ENCODE data around the gene BRICD5. TPM values are rescaled to one million over a fixed set of nuclear protein-coding genes. Genes with fewer than 3 reads are reported as not detected.

Gene BRICD5
- total RNA-seq, 1 experiment from 2014 or later, result 4.8 TPM

- ChIA-PET POLR2A (ENCODE audit: unreplicated experiment) (no interaction called here), CTCF (no interaction called here)
- no peaks in the 10 kb centered on the region for H3K27me3 ChIP-seq (ENCODE audit: low read length)
- no peaks in the 10 kb centered on the region for H3K4me1 ChIP-seq (ENCODE audit: insufficient read depth, low read length)
- no peaks in the 10 kb centered on the region for H3F3A ChIP-seq (ENCODE audit: low read length, unreplicated experiment)
- ATAC-seq, result no peak
- DNase-seq, result no peak
- no peaks in the 10 kb centered on the region for H3K36me3 ChIP-seq (ENCODE audit: low read depth, low read length)
- no peak overlapping the region for H3K4me2 ChIP-seq (ENCODE audit: low read length)
- no peaks in the 10 kb centered on the region for H3K79me2 ChIP-seq (ENCODE audit: low read length)
- no peak overlapping the region for H3K9ac ChIP-seq (ENCODE audit: low read length)
- no peaks in the 10 kb centered on the region for H3K9me2 ChIP-seq (replicated peaks; ENCODE audit: low read length)
- TF ChIP-seq EZH2 (IDR thresholded peaks at IDR 0.05; ENCODE audit: low read length, unreplicated experiment) (no peak), EZH2phosphoT487 (IDR thresholded peaks at IDR 0.05; ENCODE audit: borderline replicate concordance, low read length) (no peak), CTCF (conservative IDR thresholded peaks at IDR 0.05; ENCODE audit: low read depth, low read length) (no peak)
- H2AFZ ChIP-seq (ENCODE audit: low read length), result no peak overlapping the region
- BruUV-seq (replicated peaks), result no TSS peak
- no peaks in the 10 kb centered on the region for H4K20me1 ChIP-seq (ENCODE audit: low read length)
- intact Hi-C loops (cut with micrococcal nuclease), result no loop called here
- no peak overlapping the region for H3K4me3 ChIP-seq (ENCODE audit: low read length)
- no peak overlapping the region for H3K27ac ChIP-seq (ENCODE audit: low read length)
- no peaks in the 10 kb centered on the region for H3K9me3 ChIP-seq (ENCODE audit: low read length)
Measured at GRCh38 chr16:2180962-2181923, 29.4 kb downstream of the BRICD5 start.

- H3K36me3 ChIP-seq (ENCODE audit: low read depth, low read length), result no peaks in the 10 kb centered on the region
- intact Hi-C loops (cut with micrococcal nuclease), result no loop called here
- BruUV-seq (replicated peaks), result no TSS peak
- no peak overlapping the region for H3K9ac ChIP-seq (ENCODE audit: low read length)
- ATAC-seq (no peak), DNase-seq (no peak)
- no peaks in the 10 kb centered on the region for H4K20me1 ChIP-seq (ENCODE audit: low read length)
- no peaks in the 10 kb centered on the region for H3K79me2 ChIP-seq (ENCODE audit: low read length)
- CTCF ChIA-PET, result no interaction called here
- no peaks in the 10 kb centered on the region for H3K27me3 ChIP-seq (ENCODE audit: low read length)
- no peaks in the 10 kb centered on the region for H3K9me3 ChIP-seq (ENCODE audit: low read length)
- H3K4me3 ChIP-seq (ENCODE audit: low read length), result no peak overlapping the region
- no peaks in the 10 kb centered on the region for H3F3A ChIP-seq (ENCODE audit: low read length, unreplicated experiment)
- no peak overlapping the region for H3K27ac ChIP-seq (ENCODE audit: low read length)
- no peak overlapping the region for H2AFZ ChIP-seq (ENCODE audit: low read length)
- no peak overlapping the region for H3K4me2 ChIP-seq (ENCODE audit: low read length)
- H3K9me2 ChIP-seq (replicated peaks; ENCODE audit: low read length), result no peaks in the 10 kb centered on the region
- no peak for TF ChIP-seq EZH2phosphoT487 (IDR thresholded peaks at IDR 0.05; ENCODE audit: borderline replicate concordance, low read length)
- TF ChIP-seq CTCF (conservative IDR thresholded peaks at IDR 0.05; ENCODE audit: low read depth, low read length), result no peak
- TF ChIP-seq EZH2 (IDR thresholded peaks at IDR 0.05; ENCODE audit: low read length, unreplicated experiment), result no peak
- POLR2A ChIA-PET (ENCODE audit: unreplicated experiment), result no interaction called here
- H3K4me1 ChIP-seq (ENCODE audit: insufficient read depth, low read length), result no peaks in the 10 kb centered on the region
Measured at GRCh38 chr16:2180461-2180860, 30.2 kb downstream of the BRICD5 start.

- no peaks in the 10 kb centered on the region for H4K20me1 ChIP-seq (ENCODE audit: low read length)
- no peaks in the 10 kb centered on the region for H3K9me3 ChIP-seq (ENCODE audit: low read length)
- intact Hi-C loops (cut with micrococcal nuclease), result no loop called here
- ChIA-PET CTCF (no interaction called here), POLR2A (ENCODE audit: unreplicated experiment) (no interaction called here)
- H3K79me2 ChIP-seq (ENCODE audit: low read length), result no peaks in the 10 kb centered on the region
- BruUV-seq (replicated peaks), result no TSS peak
- no peaks in the 10 kb centered on the region for H3K27me3 ChIP-seq (ENCODE audit: low read length)
- ATAC-seq (no peak), DNase-seq (no peak)
- no peaks in the 10 kb centered on the region for H3K9me2 ChIP-seq (replicated peaks; ENCODE audit: low read length)
- H3K4me1 ChIP-seq (ENCODE audit: insufficient read depth, low read length), result no peaks in the 10 kb centered on the region
- no peak overlapping the region for H2AFZ ChIP-seq (ENCODE audit: low read length)
- TF ChIP-seq CTCF (conservative IDR thresholded peaks at IDR 0.05; ENCODE audit: low read depth, low read length), result no peak
- no peak for TF ChIP-seq EZH2 (IDR thresholded peaks at IDR 0.05; ENCODE audit: low read length, unreplicated experiment)
- no peak for TF ChIP-seq EZH2phosphoT487 (IDR thresholded peaks at IDR 0.05; ENCODE audit: borderline replicate concordance, low read length)
- no peaks in the 10 kb centered on the region for H3F3A ChIP-seq (ENCODE audit: low read length, unreplicated experiment)
- no peaks in the 10 kb centered on the region for H3K36me3 ChIP-seq (ENCODE audit: low read depth, low read length)
- H3K27ac ChIP-seq (ENCODE audit: low read length), result no peak overlapping the region
- H3K4me3 ChIP-seq (ENCODE audit: low read length), result no peak overlapping the region
- no peak overlapping the region for H3K4me2 ChIP-seq (ENCODE audit: low read length)
- no peak overlapping the region for H3K9ac ChIP-seq (ENCODE audit: low read length)
Measured at GRCh38 chr16:2179576-2179975, 31.1 kb downstream of the BRICD5 start.
